Measurements from ENCODE around the gene HIBCH. TPM values are rescaled to one million over a fixed set of nuclear protein-coding genes. Genes with fewer than 3 reads are reported as not detected.
"Not testable (repeated sequence)": the region's sequence is repeated elsewhere in the genome, so short reads cannot be mapped to it uniquely, and the experiment has no call there.

The HIBCH gene
- polyA plus RNA-seq, 1 of the 3 experiments (the other 2 are of a cell fraction): 8.4 TPM

DNA sequence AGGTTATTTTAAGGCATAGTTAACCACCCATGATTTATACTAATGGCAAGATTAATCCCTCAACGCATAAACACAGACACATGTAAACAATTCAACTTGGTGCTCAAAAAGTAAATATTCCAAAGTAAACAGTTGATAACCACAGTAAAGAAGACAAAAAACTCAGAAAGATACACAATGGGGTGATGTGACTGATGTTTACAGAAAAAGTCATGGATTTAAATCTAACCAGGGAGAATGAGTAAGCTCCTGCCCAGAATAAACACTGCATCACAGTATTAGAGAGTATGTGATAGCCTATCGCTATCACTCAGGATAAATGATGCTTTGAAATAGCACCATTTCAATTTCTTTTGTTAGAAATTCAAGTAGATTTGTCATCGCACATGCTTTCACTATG, 49.3 kb downstream of the HIBCH start:
- POLR2A ChIA-PET: no interaction called here
- peaks cover 4 to 17% of the 10 kb centered on the region in 2 experiments for H3K36me3 ChIP-seq (replicated peaks in 1 of 2; ENCODE audit: control insufficient read depth in 1 of 2, insufficient read depth in 2 of 2, low read length in 1 of 2)
- no peaks in the 10 kb centered on the region for H4K20me1 ChIP-seq (ENCODE audit: insufficient read depth)
- CTCF ChIA-PET: interaction anchor here (1.7 kb wide), 1 partner anchor 176 kb away, joined by 4 read pairs; no protein-coding TSS in a partner anchor
- TF ChIP-seq RAD21 (IDR thresholded peaks at IDR 0.05; ENCODE audit: low read length) (no peak), GATA2 (CRISPR knock-in tag; IDR thresholded peaks at IDR 0.05) (no peak), GABPA (IDR thresholded peaks at IDR 0.05; ENCODE audit: low read depth) (no peak), JUND (IDR thresholded peaks at IDR 0.05) (no peak), RXRA (IDR thresholded peaks at IDR 0.05; ENCODE audit: borderline replicate concordance, low read depth) (no peak), FOSL2 (IDR thresholded peaks at IDR 0.05; ENCODE audit: borderline replicate concordance, low read depth) (no peak), SMC3 (IDR thresholded peaks at IDR 0.05; ENCODE audit: low read depth, low read length) (no peak), SIN3A (IDR thresholded peaks at IDR 0.05; ENCODE audit: borderline replicate concordance, low read depth, low read length) (no peak), FOXJ3 (CRISPR knock-in tag; IDR thresholded peaks at IDR 0.05) (no peak), POLR2AphosphoS5 (IDR thresholded peaks at IDR 0.05; ENCODE audit: low read depth, low read length) (no peak), CHD2 (IDR thresholded peaks at IDR 0.05; ENCODE audit: low read length, partially characterized antibody) (no peak), RFX5 (IDR thresholded peaks at IDR 0.05; ENCODE audit: low read length) (no peak), EP300 (IDR thresholded peaks at IDR 0.05; ENCODE audit: borderline replicate concordance in 1 of 2, low read depth in 1 of 2, low read length in 1 of 2) (no peak), EZH2phosphoT487 (IDR thresholded peaks at IDR 0.05; ENCODE audit: borderline replicate concordance, low read depth) (no peak), ELF1 (IDR thresholded peaks at IDR 0.05) (no peak)
- TF ChIP-seq, protein P1, sequence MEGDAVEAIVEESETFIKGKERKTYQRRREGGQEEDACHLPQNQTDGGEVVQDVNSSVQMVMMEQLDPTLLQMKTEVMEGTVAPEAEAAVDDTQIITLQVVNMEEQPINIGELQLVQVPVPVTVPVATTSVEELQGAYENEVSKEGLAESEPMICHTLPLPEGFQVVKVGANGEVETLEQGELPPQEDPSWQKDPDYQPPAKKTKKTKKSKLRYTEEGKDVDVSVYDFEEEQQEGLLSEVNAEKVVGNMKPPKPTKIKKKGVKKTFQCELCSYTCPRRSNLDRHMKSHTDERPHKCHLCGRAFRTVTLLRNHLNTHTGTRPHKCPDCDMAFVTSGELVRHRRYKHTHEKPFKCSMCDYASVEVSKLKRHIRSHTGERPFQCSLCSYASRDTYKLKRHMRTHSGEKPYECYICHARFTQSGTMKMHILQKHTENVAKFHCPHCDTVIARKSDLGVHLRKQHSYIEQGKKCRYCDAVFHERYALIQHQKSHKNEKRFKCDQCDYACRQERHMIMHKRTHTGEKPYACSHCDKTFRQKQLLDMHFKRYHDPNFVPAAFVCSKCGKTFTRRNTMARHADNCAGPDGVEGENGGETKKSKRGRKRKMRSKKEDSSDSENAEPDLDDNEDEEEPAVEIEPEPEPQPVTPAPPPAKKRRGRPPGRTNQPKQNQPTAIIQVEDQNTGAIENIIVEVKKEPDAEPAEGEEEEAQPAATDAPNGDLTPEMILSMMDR (IDR thresholded peaks at IDR 0.05): no peak
- TF ChIP-seq, protein P2, sequence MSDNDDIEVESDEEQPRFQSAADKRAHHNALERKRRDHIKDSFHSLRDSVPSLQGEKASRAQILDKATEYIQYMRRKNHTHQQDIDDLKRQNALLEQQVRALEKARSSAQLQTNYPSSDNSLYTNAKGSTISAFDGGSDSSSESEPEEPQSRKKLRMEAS (IDR thresholded peaks at IDR 0.05; ENCODE audit: low read depth): no peak
- TF ChIP-seq, protein P3, sequence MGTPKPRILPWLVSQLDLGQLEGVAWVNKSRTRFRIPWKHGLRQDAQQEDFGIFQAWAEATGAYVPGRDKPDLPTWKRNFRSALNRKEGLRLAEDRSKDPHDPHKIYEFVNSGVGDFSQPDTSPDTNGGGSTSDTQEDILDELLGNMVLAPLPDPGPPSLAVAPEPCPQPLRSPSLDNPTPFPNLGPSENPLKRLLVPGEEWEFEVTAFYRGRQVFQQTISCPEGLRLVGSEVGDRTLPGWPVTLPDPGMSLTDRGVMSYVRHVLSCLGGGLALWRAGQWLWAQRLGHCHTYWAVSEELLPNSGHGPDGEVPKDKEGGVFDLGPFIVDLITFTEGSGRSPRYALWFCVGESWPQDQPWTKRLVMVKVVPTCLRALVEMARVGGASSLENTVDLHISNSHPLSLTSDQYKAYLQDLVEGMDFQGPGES (IDR thresholded peaks at IDR 0.05; ENCODE audit: low read depth, low read length): no peak
- TF ChIP-seq, protein P4, sequence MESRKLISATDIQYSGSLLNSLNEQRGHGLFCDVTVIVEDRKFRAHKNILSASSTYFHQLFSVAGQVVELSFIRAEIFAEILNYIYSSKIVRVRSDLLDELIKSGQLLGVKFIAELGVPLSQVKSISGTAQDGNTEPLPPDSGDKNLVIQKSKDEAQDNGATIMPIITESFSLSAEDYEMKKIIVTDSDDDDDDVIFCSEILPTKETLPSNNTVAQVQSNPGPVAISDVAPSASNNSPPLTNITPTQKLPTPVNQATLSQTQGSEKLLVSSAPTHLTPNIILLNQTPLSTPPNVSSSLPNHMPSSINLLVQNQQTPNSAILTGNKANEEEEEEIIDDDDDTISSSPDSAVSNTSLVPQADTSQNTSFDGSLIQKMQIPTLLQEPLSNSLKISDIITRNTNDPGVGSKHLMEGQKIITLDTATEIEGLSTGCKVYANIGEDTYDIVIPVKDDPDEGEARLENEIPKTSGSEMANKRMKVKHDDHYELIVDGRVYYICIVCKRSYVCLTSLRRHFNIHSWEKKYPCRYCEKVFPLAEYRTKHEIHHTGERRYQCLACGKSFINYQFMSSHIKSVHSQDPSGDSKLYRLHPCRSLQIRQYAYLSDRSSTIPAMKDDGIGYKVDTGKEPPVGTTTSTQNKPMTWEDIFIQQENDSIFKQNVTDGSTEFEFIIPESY (IDR thresholded peaks at IDR 0.05; ENCODE audit: borderline replicate concordance, low read depth): no peak
- WGBS (ENCODE audit: low lambda C conversion rate): 81% methylated on average over 3 of the region's 3 CpGs
- no peak for DNase-seq
- no peak overlapping the region for H3K9ac ChIP-seq
- no peaks in the 10 kb centered on the region for H3K79me2 ChIP-seq (ENCODE audit: insufficient read depth)
- H3K4me1 ChIP-seq (ENCODE audit: control insufficient read depth in 1 of 2, insufficient read depth in 2 of 2, low read depth in 1 of 2, low read length in 1 of 2): 0 out of 4 replicates have a peak, but pooled peaks cover 0 to 9% of the 10 kb centered on the region in 2 experiments
- H3K27me3 ChIP-seq (ENCODE audit: insufficient read depth): no peaks in the 10 kb centered on the region
- H3K27ac ChIP-seq (ENCODE audit: low read depth in 2 of 2, low read length in 1 of 2): no peak overlapping the region
- 0 out of 2 replicates have a peak, but pooled peaks cover 4% of the 10 kb centered on the region for H3K9me3 ChIP-seq
- H3K9me2 ChIP-seq: no peaks in the 10 kb centered on the region
- H3K4me3 ChIP-seq (ENCODE audit: low read depth in 2 of 2, low read length in 1 of 2): no peak overlapping the region
- H3K4me2 ChIP-seq: no peak overlapping the region
- H3F3A ChIP-seq (replicated peaks; ENCODE audit: insufficient read depth): peaks cover 9% of the 10 kb centered on the region
- H2AFZ ChIP-seq (ENCODE audit: low read depth): no peak overlapping the region

DNA sequence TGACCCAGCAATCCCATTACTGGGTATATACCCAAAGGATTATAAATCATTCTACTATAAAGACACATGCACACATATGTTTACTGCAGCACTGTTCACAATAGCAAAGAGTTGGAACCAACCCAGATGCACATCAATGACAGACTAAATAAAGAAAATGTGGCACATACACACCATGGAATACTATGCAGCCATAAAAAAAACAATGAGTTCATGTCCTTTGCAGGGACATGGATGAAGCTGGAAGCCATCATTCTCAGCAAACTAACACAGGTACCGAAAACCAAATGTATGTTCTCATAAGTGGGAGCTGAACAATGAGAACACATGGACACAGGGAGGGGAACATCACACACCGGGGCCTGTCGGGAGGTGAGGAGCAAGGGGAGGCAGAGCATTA, 49.9 kb downstream of the HIBCH start:
- H3K9ac ChIP-seq; DNase-seq; H3K79me2 ChIP-seq (ENCODE audit: insufficient read depth); H3K9me2 ChIP-seq; H3K4me3 ChIP-seq (ENCODE audit: low read depth in 2 of 2, low read length in 1 of 2); POLR2A ChIA-PET; CTCF ChIA-PET; H3K27ac ChIP-seq (ENCODE audit: low read depth in 2 of 2, low read length in 1 of 2); H2AFZ ChIP-seq (ENCODE audit: low read depth); H3F3A ChIP-seq (replicated peaks; ENCODE audit: insufficient read depth); H3K9me3 ChIP-seq; H3K4me1 ChIP-seq (ENCODE audit: control insufficient read depth in 1 of 2, insufficient read depth in 2 of 2, low read depth in 1 of 2, low read length in 1 of 2); H4K20me1 ChIP-seq (ENCODE audit: insufficient read depth); H3K4me2 ChIP-seq; H3K27me3 ChIP-seq (ENCODE audit: insufficient read depth): not testable (repeated sequence)
- peaks cover 3 to 17% of the 10 kb centered on the region in 2 experiments for H3K36me3 ChIP-seq (replicated peaks in 1 of 2; ENCODE audit: control insufficient read depth in 1 of 2, insufficient read depth in 2 of 2, low read length in 1 of 2)
- 75% methylated on average over 2 of the region's 3 CpGs for WGBS (ENCODE audit: low lambda C conversion rate)

All from SK-N-SH (cell line).